HTERT RPE-1 (cell line): ENCODE results near the gene CHST13.

ENCODE experiments used
- in situ Hi-C: fragments of 300-500 bp; cut with MboI; formaldehyde crosslinking; loops from 4 replicates; pipeline ENCODE4 v1.14.3; 2020; ENCODE audit warnings: low sequenced_read_pairs

CHST13 gene

DNA sequence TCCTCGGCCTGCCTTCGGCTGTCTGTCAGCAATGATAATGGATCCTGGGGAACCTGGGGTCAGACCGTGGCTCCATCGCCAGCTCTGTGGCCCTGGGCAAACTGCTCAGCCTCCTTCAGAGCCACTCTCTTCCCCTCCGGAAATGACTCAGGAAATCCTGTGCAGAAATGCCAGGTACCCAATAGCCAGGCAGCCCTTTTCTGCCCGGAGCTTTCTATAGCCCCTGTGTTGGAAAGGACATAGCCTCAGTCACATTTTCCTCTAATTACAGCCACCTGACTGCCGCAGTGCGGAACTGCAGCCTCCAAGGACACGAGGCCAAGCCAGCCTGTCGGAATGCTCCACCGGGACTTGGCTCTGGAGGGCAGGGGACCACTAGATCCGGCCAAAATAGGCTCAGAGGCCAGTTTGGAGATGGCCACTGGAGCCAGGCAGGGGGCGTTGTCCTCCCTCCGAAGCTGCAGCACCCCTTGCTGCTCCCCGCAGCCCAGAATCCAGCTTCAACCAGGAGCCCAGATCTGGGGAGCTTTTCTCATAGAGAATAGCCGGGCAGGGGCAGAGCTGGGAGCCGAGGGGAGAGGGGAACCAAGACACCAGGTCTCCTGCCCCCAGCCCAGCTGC, 36.7 kb upstream of the CHST13 start:
- in situ Hi-C loops, result no loop called here

- in situ Hi-C loops, result no loop called here
Observed at GRCh38 chr3:126488185-126488584, 35.8 kb upstream of the CHST13 start.

DNA sequence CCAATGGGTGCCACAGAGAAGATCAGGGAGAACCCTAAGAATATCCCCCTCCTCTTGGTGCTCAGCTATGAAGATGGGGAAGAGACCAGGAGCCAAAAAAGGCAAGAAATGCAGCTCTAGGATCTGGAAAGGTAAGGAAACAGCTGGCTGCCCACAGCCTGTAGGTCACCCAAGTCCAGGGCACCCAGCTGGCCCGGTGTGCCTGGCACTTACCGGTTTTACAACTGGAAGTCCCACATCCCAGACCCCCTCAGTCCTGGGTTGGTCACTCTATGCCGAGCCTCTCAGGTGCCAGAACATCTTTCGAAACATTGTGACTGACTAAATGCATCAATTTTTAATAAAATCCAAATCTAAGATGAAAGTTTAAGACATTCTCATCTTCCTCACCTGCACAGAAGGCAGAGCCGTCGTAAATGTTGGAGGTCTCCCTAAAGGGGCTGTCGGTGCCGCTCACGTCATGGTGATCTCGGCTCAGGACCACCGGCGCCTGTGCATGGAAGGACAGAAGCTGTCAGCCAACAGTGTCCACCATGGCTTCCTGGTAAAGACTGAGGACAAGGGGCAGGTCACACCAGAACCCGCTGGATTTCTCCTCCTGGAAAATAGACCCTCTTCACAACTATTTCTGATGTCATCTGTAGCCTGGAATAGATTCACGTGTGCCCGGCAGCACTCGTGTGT, 34.9 kb upstream of the CHST13 start:
- in situ Hi-C loops, result no loop called here

DNA sequence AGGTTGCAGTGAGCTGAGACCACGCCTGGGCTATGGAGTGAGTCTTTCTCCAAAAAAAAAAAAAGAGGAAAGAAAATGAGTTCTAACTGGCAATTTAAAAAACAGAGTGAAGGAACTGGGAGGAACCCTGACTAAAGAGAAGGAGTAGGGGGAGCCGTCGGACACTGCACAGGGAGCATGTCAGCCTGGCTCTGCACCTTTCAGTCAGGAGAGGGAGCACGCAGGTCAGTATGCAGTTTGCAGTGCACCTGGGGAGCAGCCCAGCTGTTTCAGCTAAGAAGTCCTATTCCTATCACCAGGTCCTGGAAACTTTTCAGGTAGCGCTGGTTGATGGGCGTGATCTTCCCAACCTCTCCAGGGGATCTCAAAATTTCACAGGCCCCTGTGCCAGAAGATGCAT, 33.3 kb upstream of the CHST13 start:
- in situ Hi-C loops, result no loop called here

DNA sequence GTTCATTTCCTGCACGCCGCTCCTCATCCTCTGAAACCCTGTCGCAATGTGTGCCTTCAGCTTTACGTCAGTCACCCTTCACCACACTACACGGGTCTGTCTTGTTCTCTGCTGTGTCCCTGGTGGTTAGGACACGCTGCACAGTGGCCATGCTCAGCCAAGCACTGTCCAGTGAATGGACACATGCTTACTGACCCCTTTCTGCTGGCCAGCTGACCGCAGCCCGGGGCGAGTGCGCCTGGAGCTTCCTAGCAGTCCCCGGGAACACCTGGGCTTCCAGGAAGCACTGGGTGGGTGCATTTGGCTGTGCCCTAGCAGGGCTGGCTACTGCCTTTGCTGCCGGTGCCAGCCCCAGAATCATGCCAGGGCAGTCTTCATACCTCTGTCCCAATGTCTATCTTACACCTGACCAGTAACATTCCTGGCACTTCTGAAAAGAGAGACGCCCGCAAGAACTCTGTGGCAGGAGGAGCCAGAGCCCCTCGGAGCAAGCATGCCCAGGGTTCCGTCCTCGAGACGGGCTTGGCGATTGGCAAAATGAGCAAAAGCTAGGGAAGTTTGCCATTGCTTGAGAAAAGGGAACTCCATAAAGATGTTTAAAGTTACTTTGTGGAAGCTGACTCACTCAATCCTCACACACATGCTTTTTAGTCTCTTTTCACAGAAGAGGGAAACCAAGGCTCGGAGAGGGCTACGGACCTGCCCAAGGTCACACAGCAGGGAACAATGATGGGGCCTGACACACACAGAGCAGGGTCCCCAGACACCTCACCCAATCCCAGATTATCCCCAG, 32.5 kb upstream of the CHST13 start:
- in situ Hi-C loops, result no loop called here

DNA sequence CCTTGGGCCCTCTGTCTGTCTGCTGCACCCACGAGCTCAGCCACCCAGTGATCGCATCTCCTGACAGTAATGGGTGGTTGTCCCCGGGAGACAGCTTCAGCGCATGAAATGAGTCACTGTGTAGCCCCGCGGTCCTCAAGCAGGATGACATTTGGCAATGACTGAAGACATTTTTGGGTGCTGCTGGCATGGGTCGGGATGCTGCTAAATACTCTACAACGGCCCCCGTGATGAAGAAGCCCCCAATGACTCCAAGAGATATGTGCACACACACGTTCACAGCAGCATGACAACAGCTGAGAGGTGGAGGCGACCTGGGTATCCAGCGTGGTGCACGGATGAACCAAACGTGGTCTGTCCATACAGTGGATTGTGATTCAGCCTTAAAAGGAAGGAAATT, 30.9 kb upstream of the CHST13 start:
- in situ Hi-C loops, result no loop called here

DNA sequence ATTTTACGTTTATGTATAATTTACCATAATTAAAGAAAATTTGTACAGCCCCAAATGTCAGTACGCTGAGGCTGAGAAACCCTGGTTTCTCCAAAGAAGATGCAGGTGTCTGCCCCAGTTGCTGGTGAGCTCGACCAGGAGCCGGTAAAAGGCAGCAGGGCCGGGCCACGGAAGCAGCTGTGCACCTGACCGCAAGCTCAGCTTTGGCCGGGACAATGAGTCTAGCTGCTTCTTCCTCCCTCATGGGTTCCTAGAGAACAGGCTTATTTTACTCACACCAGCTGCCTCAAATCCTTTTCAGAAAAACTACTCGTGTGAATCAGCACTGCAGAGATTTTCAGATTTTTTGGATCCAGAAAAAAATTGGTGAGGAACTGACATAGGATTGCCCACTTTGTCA, 30.2 kb upstream of the CHST13 start:
- in situ Hi-C loops, result no loop called here

DNA sequence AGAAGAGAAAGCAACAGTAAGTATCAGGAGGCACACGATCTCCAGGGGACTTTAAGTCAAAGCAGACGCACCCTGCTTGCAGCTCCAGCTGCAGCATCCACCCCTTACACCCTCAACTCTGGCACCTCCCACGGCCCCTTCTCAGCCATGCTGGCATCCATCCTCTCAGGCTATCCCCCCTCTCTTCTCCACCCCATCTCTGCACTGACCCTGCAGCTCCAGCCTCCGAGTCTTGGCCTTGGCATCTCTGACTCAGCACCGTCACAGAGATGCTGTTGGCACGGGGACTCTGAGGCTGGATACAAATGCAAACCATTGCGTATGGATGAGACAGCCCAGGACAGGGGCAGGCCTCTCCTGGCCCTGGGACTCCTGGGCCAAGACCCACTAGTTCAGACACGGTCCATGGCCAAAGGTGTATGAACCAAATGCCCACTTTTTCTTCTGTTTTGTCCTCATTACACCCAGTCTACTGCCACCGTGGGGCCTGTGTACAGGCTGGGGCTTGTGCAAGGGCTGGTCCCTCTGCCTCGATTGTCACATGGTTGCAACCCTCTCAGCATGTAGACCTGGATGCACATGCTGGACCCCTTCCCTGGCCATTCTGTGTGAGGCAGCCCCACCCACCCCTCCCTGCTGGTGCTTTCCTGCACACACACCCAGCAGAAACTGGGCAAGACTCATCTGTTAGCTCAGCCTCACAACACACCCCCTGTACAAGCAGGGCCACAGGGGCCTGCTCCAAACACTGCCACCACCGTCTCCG, 29.6 kb upstream of the CHST13 start:
- in situ Hi-C loops, result no loop called here

DNA sequence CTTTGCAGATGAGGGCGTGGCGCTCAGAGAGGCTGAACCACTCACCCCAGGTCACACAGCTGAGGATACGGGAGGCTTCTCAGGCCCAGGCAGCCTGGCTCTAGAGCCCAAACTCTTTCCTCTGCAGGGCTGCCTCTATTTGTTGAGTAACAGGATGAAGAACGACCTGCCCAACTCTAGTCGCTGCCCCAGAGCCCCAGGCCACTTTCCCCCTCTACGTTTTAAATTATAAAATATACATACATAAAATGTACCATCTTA, 29.1 kb upstream of the CHST13 start:
- in situ Hi-C loops, result no loop called here

DNA sequence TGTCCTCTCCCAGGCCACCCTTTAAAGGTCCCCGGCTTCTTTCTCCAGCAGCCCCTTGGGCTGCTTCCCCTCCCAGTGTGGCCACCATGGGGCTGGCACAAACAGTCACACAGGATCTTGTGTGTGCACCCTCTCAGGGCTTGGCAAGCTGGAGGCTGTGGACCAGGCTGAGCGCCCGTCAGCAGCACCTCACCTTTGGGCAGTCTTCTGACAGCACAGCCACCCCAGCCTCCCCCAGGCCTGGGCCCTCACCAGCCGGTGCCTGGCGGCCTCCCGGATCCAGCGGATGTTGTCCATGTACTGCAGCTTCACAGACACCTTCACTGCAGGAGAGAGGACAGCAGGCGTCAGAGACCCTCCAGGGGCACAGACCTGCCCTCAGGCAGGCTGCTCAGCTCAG, 28.2 kb upstream of the CHST13 start:
- in situ Hi-C loops, result no loop called here

DNA sequence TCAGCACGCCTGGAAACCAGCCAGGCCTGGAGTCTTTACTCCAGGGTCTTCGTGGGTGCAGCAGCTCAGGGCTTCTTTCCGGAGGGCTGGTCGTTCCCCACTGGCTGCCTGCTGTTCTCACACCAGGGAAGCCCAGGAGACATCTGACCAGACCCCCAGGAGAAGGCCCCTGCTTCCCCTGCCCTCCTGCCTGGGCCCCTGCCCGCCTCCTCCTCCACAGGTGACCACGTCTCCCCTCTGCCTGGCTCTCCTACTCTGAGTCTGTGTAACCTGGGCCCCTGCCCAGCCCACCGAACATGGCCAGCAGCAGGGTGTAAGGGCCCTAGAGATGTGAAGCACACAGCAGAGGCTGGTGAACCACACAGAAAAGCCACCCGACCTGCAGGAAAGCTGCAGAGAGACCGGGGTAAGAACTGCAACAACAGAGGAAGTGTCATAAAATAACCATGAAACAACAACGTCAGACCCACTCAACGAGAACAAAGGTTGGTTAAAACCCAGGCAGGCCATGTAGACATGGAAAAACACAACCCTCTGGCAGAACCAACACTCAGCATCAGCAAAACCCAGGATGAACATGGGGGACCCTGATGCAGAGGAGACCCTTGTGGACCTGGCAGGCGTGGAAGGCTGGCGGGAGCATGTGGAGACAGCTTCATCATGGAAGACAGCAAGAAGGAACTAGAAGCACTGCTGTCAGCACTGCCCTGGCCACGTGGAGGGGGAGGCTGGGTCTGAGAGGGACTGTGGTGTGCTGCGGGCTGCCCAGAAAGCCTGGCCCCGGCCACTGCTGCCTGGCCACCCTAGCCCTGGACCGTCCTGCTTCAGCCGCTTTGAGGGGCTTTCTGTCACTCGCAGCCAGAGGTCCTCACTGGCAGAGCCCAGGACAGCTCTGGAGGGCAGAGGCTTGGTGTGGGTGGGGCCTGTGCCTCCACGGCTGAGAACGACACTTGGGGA, 26.8 kb upstream of the CHST13 start:
- in situ Hi-C loops, result no loop called here

DNA sequence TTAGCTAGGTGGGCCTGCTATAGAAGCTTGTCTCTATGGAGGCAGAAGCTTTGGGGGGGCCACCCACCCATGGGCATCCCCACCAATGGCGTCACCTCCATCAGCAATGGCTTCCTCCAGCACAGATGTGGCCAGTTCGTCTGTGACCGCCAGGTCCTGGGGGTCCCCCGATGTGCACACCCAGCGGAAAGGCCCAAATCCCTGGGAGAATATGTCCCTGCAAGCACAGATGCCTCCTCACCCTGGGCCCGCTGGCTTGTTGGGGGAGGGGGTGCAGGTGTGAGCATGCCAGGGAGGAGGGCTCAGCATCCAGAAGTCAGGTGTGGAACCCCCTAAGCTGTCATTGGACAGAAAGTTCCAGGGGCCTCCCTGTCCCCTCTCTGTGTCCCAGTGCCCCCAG, 26.0 kb upstream of the CHST13 start:
- in situ Hi-C loops, result no loop called here

DNA sequence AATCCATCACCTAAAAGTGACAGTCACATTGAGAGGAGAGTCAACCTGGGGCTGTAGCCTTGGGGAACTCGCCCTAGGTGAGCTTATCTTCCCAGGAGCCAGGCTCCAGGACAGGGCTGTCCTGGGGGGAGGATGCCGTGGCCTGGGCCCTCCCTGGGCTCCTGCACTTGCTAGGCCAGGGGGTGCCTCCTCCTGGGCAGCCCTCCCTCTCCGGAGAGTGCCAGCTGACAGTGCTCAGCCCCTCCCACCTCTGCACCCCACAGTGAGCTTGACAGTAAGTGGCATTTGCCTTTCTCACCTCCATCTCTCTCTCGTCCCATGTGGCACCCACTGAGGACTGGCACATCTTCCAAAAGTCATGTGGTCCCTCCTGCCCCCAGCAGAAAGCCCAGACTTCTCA, 25.5 kb upstream of the CHST13 start:
- in situ Hi-C loops, result no loop called here

DNA sequence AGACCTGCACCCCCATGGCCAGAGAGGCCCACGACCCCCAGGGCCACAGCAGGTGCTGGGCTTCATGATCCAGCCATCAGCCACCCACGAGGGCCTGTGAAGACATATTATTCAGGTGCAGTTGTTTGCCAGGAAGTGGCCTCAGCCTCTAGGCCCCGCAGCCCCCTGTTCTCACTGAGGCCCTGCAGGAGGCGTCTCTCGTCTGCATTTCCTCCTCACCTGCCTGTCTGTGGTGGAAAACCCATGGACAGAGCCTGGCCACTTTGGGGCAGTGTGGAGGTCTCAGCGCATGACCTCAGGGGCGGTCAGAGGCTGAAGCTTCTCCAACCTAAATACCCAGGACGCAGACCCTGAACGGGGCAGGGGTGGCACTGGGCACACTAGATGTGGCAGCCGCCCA, 25.0 kb upstream of the CHST13 start:
- in situ Hi-C loops, result no loop called here

GRCh38 chr3:126499401-126499800, 24.6 kb upstream of the CHST13 start:
- in situ Hi-C loops, result no loop called here

DNA sequence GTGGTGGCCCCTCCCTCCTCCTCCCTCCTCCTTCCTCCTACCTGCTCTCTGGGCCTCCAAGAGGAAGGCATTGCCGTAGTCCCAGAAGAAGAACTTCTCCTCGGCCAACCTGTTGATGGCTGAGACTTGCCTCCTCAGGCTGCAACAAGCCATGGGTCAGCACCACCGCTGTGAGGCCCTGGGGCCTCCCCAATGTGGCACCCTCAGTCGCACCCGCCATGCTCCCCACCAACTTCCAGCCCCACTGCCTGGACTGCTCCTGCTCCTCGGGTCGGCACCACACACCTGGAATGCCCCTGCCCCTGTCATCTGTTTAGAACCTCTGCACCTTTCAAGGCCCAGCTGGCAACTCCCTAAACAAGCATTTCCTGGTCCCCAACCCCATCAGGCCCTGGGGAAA, 23.9 kb upstream of the CHST13 start:
- in situ Hi-C loops, result no loop called here

- in situ Hi-C loops, result no loop called here
Observed at GRCh38 chr3:126501054-126501453, 22.9 kb upstream of the CHST13 start.

DNA sequence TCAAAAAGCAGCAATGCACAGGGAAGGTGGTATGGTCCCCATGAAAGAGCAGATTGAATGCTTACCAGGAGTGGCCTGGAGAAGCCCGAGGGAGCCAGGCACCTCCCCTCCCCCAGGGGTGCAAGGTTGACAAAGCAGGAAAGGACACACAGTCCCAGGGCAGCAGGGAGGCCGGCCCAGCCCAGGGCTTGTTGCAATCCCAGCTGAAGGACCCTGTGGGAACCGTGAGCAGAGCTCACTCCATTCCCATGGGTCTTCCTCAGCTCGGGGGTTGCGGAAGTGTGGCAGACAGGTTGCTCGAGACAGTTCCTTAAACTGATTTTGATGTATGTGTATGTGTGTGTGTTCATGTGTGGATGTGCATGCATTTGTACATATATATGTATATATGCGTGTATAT, 22.2 kb upstream of the CHST13 start:
- in situ Hi-C loops, result no loop called here

GRCh38 chr3:126502656-126503055, 21.3 kb upstream of the CHST13 start:
- in situ Hi-C loops, result no loop called here

DNA sequence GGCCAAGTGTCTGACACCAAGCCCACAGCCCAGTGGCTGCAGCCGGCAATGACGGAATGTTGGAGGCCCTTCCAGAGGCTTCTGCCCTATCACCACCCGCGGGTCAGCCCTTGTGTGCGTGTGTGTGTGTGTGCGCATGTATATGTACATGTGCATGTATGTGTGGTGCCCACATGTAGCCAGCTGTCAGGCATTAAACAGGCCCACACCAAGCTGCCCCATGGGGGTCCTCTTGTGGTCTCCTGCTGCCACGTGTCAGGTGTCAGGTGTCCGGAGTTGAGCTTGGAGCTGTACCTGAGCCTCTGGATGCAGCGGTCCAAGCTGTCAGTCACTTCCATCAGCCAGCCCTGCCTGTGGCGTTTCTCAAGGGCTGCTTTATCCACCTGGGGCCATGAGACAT, 20.3 kb upstream of the CHST13 start:
- in situ Hi-C loops, result no loop called here

DNA sequence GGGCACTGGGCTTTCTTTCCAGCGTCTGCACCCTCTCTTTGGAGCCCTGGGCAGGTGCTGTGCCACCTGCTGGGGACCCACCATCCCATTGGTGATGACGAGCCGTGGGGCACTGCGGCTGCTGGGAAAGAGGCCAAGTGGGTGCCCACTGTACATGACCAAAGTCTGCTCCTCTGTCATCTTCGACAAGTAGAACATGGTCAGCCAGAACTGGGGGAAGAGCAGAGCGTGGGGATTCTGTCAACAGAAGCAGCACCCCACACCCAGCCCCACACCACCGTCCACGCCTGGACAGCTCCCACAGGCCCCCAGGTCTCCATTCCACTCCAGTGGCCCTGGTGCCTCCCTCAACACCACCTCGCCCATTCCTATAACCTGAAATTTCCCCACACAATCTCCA, 16.1 kb upstream of the CHST13 start:
- in situ Hi-C loops, result no loop called here
